ENCODE results near the gene PDLIM4.

The PDLIM4 gene

DNA sequence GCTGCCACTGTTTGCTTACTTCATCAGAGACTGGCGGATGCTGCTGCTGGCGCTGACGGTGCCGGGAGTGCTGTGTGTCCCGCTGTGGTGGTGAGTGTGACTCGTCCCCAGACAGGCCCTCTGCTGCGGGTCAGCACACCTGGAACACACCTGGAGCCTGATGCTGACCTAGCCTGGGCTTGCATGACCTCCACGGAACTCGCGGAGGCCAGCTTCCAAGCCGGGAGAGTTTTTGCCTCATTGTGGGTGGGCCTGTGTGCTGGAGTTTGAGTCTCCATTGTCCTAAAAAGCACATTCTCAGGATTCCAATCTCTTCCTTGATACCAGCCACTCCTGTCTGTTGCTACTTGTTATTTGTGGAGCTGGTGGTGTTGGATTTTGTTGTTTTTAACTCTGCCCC, 64.8 kb downstream of the PDLIM4 start:
- TF ChIP-seq CTCF (IDR thresholded peaks at IDR 0.05), result no peak
- TF ChIP-seq ZFX (IDR thresholded peaks at IDR 0.05; ENCODE audit: borderline replicate concordance), result no peak
- no peak overlapping the region for H3K27ac ChIP-seq

Measured in 22Rv1 (cell line).